T-helper 2 cell treated with Interferon-gamma antibody and Interleukin-4, amounts not matched to agents 5 μg/mL and 100 μg/mL, for 36 hours (primary cell): ENCODE results near the gene PSAPL1.

Experiments used
- DNase-seq: peaks from one replicate; pipeline ENCODE4 v3.0.0; 2021; ENCODE audit warnings: low spot score
- H3K27ac Mint-ChIP-seq: one replicate; pipeline ENCODE4 v1.8.0; 2021; ENCODE audit warnings: mild to moderate bottlenecking, mixed read lengths
- H3K27me3 Mint-ChIP-seq: one replicate; pipeline ENCODE4 v1.8.0; 2021; ENCODE audit warnings: low read depth, mixed read lengths
- H3K36me3 Mint-ChIP-seq: one replicate; pipeline ENCODE4 v1.8.0; 2021; ENCODE audit warnings: low read depth, mixed read lengths
- H3K4me1 Mint-ChIP-seq: one replicate; pipeline ENCODE4 v1.8.0; 2021; ENCODE audit warnings: low read depth, mixed read lengths
- H3K4me3 Mint-ChIP-seq: one replicate; pipeline ENCODE4 v1.8.0; 2022; ENCODE audit warnings: mild to moderate bottlenecking, moderate library complexity, mixed read lengths
- H3K9me3 Mint-ChIP-seq: one replicate; pipeline ENCODE4 v1.8.0; 2021; ENCODE audit warnings: mixed read lengths

Gene PSAPL1

DNA sequence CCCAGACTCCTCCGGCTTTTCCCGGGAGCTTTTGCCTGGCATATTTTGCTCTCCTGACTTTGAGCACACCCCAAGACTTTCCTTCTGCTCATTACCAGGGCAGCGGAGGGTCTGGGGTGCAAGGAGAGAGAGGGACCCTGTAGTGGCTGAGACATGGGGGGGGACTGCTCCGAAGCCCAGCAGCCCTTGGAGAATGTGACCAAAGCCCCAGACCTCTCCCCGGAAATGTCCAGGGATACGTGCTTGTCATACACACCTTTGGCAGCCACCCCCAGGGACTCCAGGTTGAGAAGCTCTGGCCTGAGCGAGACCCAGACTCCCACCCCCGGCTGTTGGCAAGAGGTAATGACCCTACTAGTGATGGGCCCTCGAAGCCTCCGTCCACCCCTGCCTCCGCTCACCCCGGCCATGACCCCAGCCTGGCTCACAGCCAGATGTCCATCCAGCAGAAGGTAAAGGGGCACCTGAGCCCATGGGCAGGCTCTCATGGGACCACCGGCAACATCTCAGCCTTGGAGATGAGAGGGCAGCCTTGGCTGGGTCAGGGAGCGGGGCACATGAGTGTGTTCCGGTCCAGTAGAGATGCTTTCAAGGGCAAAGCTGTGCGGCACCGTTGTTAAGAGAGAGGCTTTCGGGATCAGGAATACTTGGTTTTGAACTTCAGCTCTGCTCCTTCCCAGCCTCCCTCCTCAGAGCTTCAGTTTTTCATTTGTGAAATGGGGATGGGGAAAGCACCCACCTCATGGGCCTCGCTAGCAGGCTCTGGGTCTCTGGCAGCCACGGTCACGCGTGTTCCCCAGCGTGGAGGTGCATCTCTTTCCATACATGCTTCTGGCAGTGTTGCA is 2.0 kb downstream of the PSAPL1 start:
- H3K9me3 Mint-ChIP-seq = no peaks in the 10 kb centered on the region
- H3K36me3 Mint-ChIP-seq = no peaks in the 10 kb centered on the region
- DNase-seq = no peak
- no peaks in the 10 kb centered on the region for H3K27me3 Mint-ChIP-seq
- no peak overlapping the region for H3K27ac Mint-ChIP-seq
- no peaks in the 10 kb centered on the region for H3K4me1 Mint-ChIP-seq
- no peak overlapping the region for H3K4me3 Mint-ChIP-seq

DNA sequence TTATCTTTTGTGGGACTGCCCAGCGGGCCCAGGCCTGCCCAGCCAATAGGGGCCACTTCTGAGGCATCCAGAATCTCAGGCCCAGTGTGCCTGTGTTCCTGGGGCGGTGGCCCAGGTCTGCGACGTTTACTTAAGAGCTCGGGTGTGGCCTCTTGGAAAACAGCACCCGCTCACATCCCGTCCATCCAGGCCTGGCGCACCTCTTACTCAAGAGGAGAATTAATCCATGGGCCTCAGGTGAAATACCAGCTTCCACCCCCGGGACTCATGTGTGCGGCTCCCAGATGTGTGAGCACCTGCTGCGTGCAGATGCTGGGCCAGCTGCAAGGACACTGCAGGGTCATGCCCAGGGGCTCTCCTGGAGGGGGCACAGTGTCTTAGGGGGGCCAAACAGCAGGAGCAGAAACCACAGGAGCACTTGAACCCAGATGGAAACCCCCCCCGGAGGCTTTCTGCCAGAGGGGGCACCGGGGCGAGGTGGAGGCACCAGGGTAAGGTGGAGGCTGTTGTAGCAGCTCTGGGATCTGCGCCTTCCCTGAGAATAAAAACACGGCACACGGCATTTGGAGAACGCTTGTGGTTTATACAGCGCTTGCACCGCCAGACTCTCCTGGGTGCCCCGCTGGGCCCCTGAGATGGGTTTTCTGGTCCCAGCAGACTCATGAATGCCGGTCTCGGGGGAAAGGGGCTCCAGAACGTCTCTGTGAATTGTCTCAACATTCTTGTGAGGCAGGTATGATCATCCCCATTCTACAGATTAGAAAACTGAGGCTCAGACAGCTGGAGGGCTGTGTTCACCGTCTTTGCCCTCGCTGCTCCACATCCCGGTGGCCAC is 2.8 kb downstream of the PSAPL1 start:
- Mint-ChIP-seq H3K27ac (no peak overlapping the region), H3K4me3 (no peak overlapping the region), H3K27me3 (no peaks in the 10 kb centered on the region), H3K4me1 (no peaks in the 10 kb centered on the region), H3K9me3 (no peaks in the 10 kb centered on the region), H3K36me3 (no peaks in the 10 kb centered on the region)
- DNase-seq = no peak

- H3K9me3 Mint-ChIP-seq = no peaks in the 10 kb centered on the region
- no peak overlapping the region for H3K27ac Mint-ChIP-seq
- H3K4me3 Mint-ChIP-seq = no peak overlapping the region
- H3K4me1 Mint-ChIP-seq = no peaks in the 10 kb centered on the region
- H3K27me3 Mint-ChIP-seq = no peaks in the 10 kb centered on the region
- no peaks in the 10 kb centered on the region for H3K36me3 Mint-ChIP-seq
- DNase-seq = no peak
These were observed 3.6 kb downstream of the PSAPL1 start for GRCh38 chr4:7430965-7431695.

DNA sequence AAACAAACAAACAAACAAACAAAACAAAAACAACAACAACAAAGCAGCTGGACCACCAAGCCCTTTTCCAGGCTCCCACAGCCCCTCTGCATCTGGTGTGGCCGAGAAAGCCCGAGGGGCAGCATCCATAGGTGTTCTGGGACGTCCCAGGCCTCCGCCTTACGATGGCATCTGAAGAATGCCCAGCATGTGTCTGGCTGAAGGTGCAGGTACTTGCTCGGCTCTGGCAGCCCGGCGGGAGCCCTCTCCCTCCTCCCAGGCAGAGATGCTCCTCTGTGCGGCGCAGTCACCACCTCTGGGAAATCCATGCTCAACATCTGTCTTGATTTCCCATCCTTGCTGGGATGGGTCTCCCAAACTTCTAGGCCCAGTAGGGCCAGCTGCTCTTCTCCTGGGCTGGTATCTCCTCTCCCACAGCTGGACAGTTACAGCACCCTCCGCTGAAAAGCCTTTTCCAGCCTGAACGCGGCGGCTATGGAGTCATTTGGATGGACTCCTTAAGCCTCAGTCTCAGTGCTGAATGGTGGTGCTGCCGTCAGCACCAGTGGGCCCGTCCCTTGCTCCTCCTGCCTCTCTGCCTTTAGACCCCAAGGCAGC is 4.3 kb downstream of the PSAPL1 start:
- H3K9me3 Mint-ChIP-seq = no peaks in the 10 kb centered on the region
- H3K36me3 Mint-ChIP-seq = no peaks in the 10 kb centered on the region
- no peak overlapping the region for H3K4me3 Mint-ChIP-seq
- no peaks in the 10 kb centered on the region for H3K4me1 Mint-ChIP-seq
- H3K27me3 Mint-ChIP-seq = no peaks in the 10 kb centered on the region
- no peak overlapping the region for H3K27ac Mint-ChIP-seq
- no peak for DNase-seq

- H3K27ac Mint-ChIP-seq = no peak overlapping the region
- H3K36me3 Mint-ChIP-seq = no peaks in the 10 kb centered on the region
- H3K9me3 Mint-ChIP-seq = no peaks in the 10 kb centered on the region
- no peaks in the 10 kb centered on the region for H3K4me1 Mint-ChIP-seq
- H3K27me3 Mint-ChIP-seq = no peaks in the 10 kb centered on the region
- H3K4me3 Mint-ChIP-seq = no peak overlapping the region
- DNase-seq = no peak
These were observed 5.1 kb downstream of the PSAPL1 start for GRCh38 chr4:7429601-7430078.

GRCh38 chr4:7429069-7429416 is 5.7 kb downstream of the PSAPL1 start:
- Mint-ChIP-seq H3K27me3 (no peaks in the 10 kb centered on the region), H3K4me3 (no peak overlapping the region), H3K9me3 (no peaks in the 10 kb centered on the region), H3K4me1 (no peaks in the 10 kb centered on the region), H3K27ac (no peak overlapping the region), H3K36me3 (no peaks in the 10 kb centered on the region)
- DNase-seq = no peak

GRCh38 chr4:7428261-7429068 is 6.3 kb downstream of the PSAPL1 start:
- Mint-ChIP-seq H3K36me3 (no peaks in the 10 kb centered on the region), H3K9me3 (no peaks in the 10 kb centered on the region), H3K4me3 (no peak overlapping the region), H3K27me3 (no peaks in the 10 kb centered on the region), H3K4me1 (no peaks in the 10 kb centered on the region), H3K27ac (no peak overlapping the region)
- no peak for DNase-seq

DNA sequence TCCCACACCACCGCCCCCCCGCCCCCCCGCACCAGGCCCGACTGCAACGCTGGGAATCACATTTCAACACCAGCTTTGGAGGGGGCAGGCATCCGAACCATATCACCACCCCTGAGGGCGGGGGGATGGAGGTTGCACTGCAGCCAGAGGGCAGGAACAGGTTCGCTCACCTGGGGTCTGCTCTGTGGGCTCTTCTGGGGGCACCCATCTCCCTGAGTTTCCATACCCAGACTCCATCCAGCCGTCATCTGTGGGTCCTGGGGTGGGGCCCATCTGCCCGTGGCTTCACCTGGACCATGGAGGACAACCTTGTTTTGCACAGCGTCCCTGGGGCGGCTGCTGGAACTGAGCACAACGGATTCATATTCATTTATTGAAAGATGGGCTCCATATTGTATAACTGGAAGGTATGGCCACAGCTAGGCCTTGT is 6.9 kb downstream of the PSAPL1 start:
- no peak for DNase-seq
- Mint-ChIP-seq H3K4me3 (no peak overlapping the region), H3K36me3 (no peaks in the 10 kb centered on the region), H3K4me1 (no peaks in the 10 kb centered on the region), H3K27me3 (no peaks in the 10 kb centered on the region), H3K27ac (no peak overlapping the region), H3K9me3 (no peaks in the 10 kb centered on the region)

GRCh38 chr4:7427361-7427760 is 7.4 kb downstream of the PSAPL1 start:
- no peak for DNase-seq
- Mint-ChIP-seq H3K4me3 (no peak overlapping the region), H3K4me1 (no peaks in the 10 kb centered on the region), H3K9me3 (no peaks in the 10 kb centered on the region), H3K27me3 (no peaks in the 10 kb centered on the region), H3K27ac (no peak overlapping the region), H3K36me3 (no peaks in the 10 kb centered on the region)

GRCh38 chr4:7426525-7427171 is 8.1 kb downstream of the PSAPL1 start:
- Mint-ChIP-seq H3K4me1 (no peaks in the 10 kb centered on the region), H3K4me3 (no peak overlapping the region), H3K9me3 (no peaks in the 10 kb centered on the region), H3K36me3 (no peaks in the 10 kb centered on the region), H3K27ac (no peak overlapping the region), H3K27me3 (no peaks in the 10 kb centered on the region)
- DNase-seq = no peak

GRCh38 chr4:7425591-7426468 is 8.9 kb downstream of the PSAPL1 start:
- no peaks in the 10 kb centered on the region for H3K27me3 Mint-ChIP-seq
- no peak for DNase-seq
- H3K4me3 Mint-ChIP-seq = no peak overlapping the region
- no peaks in the 10 kb centered on the region for H3K9me3 Mint-ChIP-seq
- H3K4me1 Mint-ChIP-seq = no peaks in the 10 kb centered on the region
- H3K36me3 Mint-ChIP-seq = no peaks in the 10 kb centered on the region
- H3K27ac Mint-ChIP-seq = no peak overlapping the region

GRCh38 chr4:7425124-7425523 is 9.6 kb downstream of the PSAPL1 start:
- Mint-ChIP-seq H3K36me3 (no peaks in the 10 kb centered on the region), H3K4me3 (no peak overlapping the region), H3K9me3 (no peaks in the 10 kb centered on the region), H3K27me3 (no peaks in the 10 kb centered on the region), H3K27ac (no peak overlapping the region), H3K4me1 (no peaks in the 10 kb centered on the region)
- no peak for DNase-seq
